ENCODE results near the gene TSG101.

The TSG101 gene

DNA sequence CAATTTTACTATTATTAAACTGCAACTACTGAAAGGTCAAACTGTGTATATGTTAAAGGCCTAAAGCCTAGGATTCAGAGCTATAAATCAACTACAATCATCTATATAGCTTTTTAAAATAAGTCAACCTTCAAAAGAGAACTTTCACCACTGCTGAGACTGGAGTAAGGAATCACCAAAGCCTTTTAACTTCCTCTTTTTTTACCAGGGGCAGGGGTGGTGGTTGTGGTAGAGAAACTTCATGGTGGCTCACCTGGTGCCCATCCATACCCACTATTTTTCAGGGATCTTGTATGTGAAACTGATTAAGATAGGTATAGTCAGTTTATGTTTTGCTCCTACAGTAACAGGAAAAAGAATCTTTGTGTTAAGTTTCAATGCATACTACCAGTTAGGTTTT lies 31.5 kb downstream of the TSG101 start:
- DNase-seq (ENCODE audit: low read depth in 2 of 2, low spot score in 1 of 2) = no peak

DNA sequence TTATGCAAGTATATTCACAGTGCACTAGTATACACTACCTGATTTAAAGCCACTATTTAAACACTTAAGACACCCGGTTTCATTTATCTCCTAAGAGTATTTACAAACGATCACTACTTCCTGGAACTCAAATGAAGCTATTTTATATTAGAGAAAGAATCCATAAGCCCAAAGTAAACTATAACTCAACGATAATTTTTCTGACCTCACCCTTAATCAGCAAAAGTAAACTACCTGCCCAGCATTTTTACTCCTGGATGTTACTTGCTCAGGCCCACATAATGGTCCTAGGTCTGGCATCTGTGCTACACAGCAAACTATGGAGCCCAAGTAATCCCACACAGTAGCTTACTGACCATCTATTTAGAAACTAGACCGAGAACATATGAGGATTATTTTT lies 33.4 kb downstream of the TSG101 start:
- no peak for DNase-seq (ENCODE audit: low read depth in 2 of 2, low spot score in 1 of 2)

DNA sequence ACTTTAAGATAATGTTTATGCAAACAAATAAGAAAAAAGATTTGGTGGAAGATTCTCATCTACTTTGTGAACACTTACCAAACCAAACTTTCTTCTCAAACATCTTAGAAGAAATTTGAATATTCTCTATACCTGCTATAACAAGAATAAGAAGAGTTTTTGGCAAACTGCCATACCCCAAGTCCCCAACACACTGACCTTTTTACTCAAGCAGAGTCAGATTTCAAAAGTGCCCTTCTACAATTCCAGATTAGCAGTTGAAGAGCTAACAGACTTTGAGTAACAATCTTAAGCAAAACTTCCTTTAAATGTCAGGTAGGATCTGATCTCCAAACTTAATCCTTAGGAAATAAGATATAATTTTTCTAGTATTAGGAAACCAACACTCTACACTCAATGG lies 33.9 kb downstream of the TSG101 start:
- DNase-seq (ENCODE audit: low read depth in 2 of 2, low spot score in 1 of 2) = no peak

DNA sequence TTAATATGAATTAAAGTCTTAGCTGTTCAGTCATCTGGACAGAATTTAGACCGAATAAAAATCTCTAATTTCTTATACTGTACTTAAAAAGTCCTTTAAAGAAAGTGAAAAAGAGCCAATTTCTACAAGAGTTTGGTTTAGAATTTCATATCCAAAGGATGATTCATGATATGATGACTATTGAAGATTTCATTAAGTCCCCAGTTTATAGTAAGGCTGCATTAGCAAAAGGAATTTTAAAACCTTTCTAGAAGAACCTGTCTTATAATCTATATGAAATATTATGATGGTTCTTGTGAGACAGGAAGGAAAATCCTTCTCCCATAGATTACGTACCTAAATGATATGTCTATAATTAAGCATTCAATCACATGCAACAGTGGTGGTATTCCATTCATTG lies 34.8 kb downstream of the TSG101 start:
- no peak for DNase-seq (ENCODE audit: low read depth in 2 of 2, low spot score in 1 of 2)

DNA sequence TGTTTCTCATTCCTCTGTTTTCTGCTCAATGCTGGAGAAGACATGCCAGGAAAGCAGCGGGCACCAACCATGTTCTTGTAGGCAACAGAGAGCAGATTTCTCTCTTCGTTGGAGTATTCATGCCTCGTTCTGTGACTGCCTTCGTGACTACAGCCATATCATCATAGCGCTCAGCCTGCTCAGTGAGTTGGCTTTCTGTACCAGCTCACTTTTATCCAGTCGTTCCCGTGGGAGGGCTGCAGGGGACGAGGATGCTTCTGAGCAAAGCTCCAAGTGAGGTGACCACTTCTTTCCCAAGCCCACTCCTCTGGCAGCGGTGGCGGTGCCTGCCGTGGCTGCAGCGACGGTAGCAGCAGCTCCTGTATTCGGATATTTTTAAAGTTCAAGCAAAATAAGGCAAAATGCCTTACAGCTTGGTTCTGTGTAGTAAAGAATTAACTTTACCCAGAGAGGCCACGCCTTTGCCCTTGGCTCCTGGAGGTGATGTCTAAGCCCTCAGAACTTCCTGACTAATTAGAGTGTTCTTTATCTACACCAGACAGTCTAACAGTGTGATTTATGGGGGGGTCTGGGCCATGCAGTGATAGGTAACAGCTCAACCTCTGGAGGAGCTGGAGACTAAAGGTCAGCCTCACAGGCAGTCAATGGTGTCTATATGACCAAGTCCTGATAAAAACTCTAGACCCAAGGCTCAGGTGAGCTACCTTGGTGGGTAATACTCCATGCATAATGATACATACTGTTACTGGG lies 35.8 kb downstream of the TSG101 start:
- DNase-seq (ENCODE audit: low read depth in 2 of 2, low spot score in 1 of 2) = no peak

DNA sequence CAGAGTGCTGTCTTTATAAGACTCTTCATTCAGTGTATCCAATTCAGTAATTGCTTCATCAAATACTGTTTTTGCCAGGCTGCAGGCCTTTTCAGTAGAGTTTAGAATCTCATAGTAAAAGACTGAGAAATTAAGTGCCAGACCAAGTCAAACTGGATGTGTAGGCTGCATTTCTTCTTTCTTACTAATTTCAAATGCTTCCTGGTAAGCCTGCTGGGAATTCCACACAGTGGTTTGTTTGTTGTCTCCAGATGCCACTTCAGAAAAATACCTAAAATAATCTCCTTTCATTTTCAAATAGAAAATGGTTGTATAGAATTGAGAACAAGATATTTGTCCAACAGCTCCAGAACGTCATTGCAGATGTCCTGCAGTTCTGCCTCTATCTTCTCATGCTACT lies 36.4 kb downstream of the TSG101 start:
- DNase-seq (ENCODE audit: low read depth in 2 of 2, low spot score in 1 of 2) = no peak

DNA sequence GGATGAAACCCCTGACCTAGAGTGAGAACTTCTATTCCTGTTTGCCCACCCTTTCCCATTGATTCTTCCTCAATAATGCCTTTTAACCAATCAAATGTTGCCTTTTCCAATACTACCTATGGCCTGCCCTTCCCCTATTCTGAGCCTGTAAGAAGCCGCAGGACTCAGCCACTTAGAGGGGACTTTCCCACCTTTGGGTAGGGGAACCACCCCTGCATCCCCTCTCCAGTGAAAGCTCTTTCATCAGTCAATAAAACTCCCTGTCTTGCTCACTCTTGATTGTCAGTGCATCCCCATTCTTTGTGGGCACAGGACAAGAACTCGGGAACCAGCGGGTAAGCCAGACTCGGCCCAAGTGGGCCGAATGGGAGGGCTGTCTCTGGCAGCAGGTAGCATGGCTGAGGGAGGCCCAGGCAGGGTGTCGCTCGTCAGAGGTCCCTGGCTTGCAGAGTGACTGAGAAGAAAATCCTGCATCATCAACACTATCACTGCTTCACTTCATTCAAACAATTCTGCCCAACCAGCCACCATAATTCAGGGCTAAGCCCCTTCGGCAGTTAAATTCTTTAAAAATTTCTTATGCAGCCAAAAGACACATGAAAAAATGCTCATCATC lies 40.7 kb downstream of the TSG101 start:
- DNase-seq (ENCODE audit: low read depth in 2 of 2, low spot score in 1 of 2) = no peak

DNA sequence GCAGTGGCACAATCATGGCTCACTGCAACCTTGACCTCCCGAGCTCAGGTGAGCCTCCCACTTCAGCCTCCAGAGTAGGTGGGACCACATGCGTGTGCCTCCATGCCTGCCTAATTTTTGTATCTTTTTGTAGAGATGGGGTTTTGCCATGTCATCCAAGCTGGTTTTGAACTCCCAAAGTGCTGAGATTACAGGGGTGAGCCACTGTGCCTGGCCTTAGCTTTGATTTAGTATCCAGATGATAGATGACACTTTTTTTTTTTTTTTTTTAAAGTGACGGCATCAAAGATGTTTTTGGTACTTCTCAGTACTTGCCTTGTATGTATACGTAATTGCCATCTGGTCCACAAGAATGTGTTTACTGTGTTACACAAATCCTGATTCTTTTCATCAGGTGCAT lies 47.7 kb downstream of the TSG101 start:
- DNase-seq (ENCODE audit: low read depth in 2 of 2, low spot score in 1 of 2) = no peak

DNA sequence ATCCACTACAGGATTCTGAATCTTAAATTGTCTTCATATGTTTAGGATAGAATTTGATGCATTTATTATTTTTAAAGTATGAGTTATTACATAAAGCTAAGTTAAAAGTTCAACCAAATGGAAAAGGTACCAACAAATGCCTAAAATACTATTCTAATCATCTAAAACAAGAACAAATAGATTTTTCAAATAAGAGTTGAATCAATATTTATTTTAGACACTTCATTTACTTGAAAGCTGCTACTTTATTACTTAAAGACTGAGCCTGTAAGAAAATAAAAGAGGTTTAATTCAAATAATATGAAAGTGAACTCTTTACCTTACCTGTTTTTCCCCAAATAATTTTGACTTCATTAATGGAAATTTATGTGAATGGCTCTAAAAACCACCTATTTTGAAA lies 54.2 kb downstream of the TSG101 start:
- DNase-seq (ENCODE audit: low read depth in 2 of 2, low spot score in 1 of 2) = no peak

DNA sequence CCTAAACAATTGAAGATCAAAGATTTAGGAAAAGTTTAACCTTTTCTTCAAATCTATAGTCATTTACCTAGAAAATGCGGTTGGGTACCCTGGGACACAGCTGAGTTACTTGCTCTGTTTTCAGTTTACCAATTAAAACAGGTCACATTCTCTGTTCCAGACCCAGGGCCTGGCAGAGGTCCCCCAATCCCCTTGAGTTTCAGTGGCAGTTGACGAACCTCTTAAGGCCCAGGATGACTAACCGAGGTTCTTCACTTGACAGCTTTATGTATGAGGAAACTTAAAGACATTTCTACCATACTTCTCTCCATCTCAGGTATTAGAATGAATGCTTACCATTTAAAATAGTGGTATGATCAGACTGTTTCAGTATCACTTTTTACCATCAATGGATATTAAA lies 54.7 kb downstream of the TSG101 start:
- no peak for DNase-seq (ENCODE audit: low read depth in 2 of 2, low spot score in 1 of 2)

DNA sequence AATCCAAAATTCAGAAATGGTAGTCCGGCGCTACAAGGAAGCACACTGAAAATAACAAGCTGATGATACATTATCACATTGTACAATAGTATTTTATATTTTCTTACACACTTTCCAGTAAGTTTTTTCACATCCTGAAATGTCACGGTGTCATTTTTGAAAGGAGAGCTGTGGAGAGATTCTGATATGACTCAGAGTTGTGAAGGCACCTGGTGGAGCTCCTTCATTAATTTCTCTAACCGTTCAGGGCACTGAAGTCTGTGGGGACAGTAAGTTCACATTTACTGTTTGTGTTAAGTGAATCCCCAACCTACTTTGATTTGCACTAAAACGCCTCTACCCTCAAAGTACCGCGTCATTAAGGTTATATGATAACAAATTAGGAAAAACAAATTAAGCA lies 57.8 kb downstream of the TSG101 start:
- DNase-seq (ENCODE audit: low read depth in 2 of 2, low spot score in 1 of 2) = no peak

DNA sequence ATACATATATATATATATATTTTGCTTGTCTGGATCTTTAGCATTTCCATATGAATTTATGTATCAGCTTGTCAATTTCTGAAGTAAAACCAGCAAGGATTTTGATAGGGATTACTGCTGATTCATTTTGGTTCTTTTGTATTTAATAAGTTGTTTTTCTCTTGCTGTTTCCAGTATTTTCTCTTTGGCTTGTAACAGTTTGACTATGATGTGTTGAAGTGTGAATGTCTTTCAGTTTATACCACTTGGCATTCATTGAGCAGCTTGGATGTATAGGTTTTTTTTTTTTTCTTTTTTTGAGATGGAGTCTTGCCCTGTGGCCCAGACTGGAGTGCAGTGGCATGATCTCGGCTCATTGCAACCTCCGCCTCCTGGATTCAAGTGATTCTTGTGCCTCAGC lies 58.7 kb downstream of the TSG101 start:
- no peak for DNase-seq (ENCODE audit: low read depth in 2 of 2, low spot score in 1 of 2)

DNA sequence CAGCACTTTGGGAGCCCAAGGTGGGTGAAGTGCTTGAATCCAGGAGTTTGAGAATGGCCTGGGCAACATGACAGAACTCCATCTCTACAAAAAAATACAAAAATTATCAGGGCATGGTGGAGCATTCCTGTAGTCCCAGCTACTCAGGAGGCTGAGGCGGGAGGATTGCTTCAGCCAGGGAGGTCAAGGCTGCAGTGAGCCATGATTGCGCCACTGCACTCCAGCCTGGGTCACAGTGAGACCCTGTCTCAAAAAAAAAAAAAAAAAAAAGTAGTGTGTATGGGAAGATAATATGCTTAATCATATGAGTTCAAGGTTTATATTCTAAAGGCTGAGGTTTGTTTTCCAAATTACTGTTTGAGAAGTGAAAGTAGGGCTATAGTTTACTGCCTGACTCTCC lies 60.3 kb downstream of the TSG101 start:
- DNase-seq (ENCODE audit: low read depth in 2 of 2, low spot score in 1 of 2) = no peak

DNA sequence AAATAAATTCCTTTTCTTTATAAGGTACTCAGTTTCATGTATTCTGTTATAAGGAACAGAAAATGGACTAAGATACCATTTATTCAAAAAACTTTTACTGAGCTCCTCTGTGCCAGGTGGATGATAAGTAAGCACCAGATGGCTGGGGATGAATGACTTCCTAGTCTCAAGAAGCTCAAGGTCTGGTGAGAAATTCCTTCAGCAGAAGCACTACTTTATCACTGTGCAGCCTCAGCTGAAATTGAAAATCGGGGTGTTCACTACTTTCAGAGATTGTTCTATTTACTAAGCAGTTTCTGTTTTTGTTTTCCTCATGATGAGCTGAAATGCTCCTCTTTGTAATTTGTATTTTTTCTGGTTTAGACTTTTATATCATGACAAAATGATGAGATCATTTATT lies 63.3 kb downstream of the TSG101 start:
- DNase-seq (ENCODE audit: low read depth in 2 of 2, low spot score in 1 of 2) = no peak

DNA sequence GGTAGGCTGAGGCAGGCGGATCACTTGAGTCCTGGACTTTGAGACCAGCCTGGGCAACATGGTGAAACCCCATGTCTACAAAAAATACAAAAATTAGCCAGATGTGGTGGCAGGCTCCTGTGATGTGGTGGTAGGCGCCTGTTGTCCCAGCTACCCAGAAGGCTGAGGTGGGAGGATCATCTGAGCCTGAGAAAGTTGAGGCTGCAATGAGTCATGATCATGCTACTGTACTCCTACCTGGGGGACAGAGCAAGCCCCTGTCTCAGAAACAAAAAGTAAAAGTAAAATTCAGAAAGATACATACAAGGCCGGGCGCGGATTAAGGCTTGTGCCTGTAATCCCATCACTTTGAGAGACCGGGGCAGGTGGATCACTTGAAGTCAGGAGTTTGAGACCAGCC lies 64.8 kb downstream of the TSG101 start:
- DNase-seq (ENCODE audit: low read depth in 2 of 2, low spot score in 1 of 2) = no peak

DNA sequence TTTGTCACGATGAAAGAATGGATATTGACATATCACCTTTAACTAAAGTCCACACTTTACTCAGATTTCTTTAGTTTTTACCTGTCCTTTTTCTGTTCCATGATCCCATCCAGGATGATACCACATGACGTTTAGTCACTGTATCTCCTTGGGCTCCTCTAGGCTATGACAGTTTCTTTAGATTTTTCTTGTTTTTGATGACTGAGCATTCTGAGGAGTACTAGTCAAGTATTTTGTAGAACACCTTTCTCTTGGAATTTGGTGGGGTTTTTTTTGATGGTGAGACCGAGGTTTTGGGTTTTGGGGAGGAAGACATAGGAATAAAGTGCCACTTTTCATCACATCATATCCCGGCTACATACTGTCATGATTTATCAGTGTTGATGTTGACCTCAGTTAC lies 67.1 kb downstream of the TSG101 start:
- DNase-seq (ENCODE audit: low read depth in 2 of 2, low spot score in 1 of 2) = no peak

DNA sequence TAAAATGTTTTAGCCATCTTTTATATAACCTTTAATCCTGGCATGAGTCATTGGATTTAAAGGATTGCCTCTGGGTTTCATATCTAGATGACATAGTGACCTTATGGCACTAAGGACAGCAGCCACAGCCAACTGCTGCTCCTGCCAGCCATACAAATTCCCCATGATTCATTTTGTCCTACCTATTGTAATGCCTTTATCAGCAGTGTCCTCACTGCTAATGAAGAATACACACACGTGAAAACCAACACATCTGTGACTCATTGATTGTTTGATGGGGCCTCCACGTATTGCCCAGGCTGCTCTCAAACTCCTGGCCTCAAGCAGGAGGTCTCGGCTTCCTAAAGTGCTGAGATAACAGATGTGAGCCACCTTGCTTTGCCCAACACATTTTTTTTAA lies 69.3 kb downstream of the TSG101 start:
- no peak for DNase-seq (ENCODE audit: low read depth in 2 of 2, low spot score in 1 of 2)

DNA sequence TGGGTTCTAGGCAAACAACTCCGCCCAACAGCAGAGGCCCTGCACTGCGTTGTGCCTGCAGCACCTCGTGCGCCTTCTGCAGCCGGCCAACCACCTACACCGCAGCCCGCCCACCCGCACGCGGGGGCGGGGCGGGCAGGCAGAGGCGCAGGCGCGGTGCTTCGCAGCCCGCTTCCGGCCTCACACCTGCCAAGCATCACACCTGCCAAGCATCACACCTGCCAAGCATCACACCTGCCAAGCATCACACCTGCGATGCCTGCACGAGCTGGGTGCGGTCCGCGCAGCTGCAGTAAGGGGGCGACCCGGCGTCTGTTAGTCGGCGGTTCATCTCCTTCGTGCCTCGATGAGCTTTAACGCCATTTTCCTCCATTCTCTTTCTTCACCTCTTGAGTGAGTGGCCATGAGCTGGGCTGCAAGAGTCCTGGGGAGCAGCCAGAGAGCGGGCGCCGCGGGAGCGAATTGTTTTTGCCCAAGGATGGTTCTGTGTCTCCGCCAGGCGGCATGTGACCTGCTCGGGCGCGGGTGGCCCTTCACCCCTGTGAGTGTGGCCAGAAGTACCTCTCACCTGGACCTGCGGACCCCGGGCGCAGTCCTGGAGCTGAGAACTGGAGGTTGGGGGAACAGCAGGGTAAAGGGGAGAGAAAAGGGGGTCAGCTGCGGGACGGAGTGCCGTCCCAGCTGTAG lies 70.9 kb downstream of the TSG101 start, which contains the start of gene LDHAL6A:
Gene LDHAL6A (plus strand): TSS at position 171 of the 687 bp plus-strand sequence. CDS start 825 bp downstream, outside the sequence.
- DNase-seq (ENCODE audit: low read depth in 2 of 2, low spot score in 1 of 2) = no peak

DNA sequence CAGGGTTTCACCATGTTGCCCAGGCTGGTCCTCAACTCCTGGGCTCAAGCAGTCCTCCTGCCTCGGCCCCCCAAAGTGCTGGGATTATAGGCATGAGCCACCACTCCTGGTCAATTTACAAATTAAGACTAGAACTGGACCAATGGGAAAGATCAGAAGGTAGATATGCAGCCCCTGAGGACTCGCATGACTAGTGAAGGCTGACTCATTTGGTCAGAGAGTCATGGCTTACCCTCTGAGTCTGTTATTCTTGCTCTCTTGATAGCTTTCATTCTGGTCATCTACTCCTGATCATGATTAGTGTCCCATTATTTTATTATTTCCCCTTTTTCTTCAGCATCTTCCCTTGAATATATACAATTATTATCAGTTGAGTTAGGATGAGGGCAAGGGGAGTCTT lies 73.8 kb downstream of the TSG101 start:
- DNase-seq (ENCODE audit: low read depth in 2 of 2, low spot score in 1 of 2) = no peak

DNA sequence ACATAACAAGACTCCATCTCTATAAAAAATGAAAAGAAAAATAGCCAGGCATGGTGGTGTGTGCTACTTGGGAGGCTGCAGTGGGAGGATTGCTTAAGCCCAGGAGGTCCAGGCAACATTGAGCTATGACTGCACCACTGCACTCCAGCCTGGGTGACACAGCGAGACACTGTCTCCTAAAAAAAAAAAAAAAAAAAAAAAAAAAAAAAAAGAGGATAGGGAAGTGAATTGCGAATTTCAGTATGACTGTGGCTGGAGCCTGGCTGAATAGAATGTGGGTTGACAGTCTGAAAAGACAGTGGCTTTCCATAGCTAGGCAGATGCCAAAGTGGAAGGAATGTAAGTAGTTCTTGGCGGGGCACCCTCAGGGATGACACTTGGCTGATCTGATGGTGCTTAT lies 77.5 kb downstream of the TSG101 start:
- no peak for DNase-seq (ENCODE audit: low read depth in 2 of 2, low spot score in 1 of 2)

DNA sequence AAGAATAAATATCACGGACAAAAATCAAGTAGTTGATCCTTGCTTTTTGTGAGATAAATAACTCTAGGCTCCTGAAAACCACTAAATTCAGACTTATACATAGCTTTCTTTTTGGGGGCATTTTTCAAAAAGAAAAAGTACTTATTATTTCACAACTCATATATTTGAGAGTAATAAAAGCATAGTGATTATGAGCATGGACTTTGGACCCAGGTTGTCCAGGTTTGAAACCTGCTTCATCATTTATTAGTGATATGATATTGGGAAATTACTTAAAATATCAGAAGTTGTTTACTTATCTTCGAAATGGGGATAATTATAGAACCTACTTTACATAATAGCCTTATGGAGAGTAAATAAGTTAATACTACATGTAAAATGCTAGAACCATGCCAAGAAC lies 88.1 kb downstream of the TSG101 start:
- DNase-seq (ENCODE audit: low read depth in 2 of 2, low spot score in 1 of 2) = no peak
